Measurements from ENCODE around the gene M6PR. TPM values are rescaled to one million over a fixed set of nuclear protein-coding genes. Genes with fewer than 3 reads are reported as not detected.
A peak's percentile ranks its signal among the peaks of the same experiment; 100 is the strongest.
"Not testable (repeated sequence)": the region's sequence is repeated elsewhere in the genome, so short reads cannot be mapped to it uniquely, and the experiment has no call there.

M6PR gene
- total RNA-seq, 1 experiment from 2014 or later, result 428 TPM

- no peak for DNase-seq (ENCODE audit: low read depth)
Measured at GRCh38 chr12:8951744-8952143, 2.3 kb upstream of the M6PR start.

- no peak for DNase-seq (ENCODE audit: low read depth)
Measured at GRCh38 chr12:8950702-8951478, 1.4 kb upstream of the M6PR start.

- no peak for DNase-seq (ENCODE audit: low read depth)
Measured at GRCh38 chr12:8950221-8950527, 729 bp upstream of the M6PR start.

GRCh38 chr12:8948701-8949341 is 624 bp downstream of the M6PR start:
- DNase-seq (ENCODE audit: low read depth), result peak; percentile 27

GRCh38 chr12:8947737-8948136 is 1.7 kb downstream of the M6PR start:
- DNase-seq (ENCODE audit: low read depth), result no peak

- DNase-seq (ENCODE audit: low read depth), result no peak
Measured at GRCh38 chr12:8946733-8947132, 2.7 kb downstream of the M6PR start.

GRCh38 chr12:8943565-8944186 is 5.8 kb downstream of the M6PR start:
- DNase-seq (ENCODE audit: low read depth), result no peak

- no peak for DNase-seq (ENCODE audit: low read depth)
Measured at GRCh38 chr12:8941691-8942478, 7.6 kb downstream of the M6PR start.

GRCh38 chr12:8937842-8938442 is 11.5 kb downstream of the M6PR start:
- not testable (repeated sequence) for DNase-seq (ENCODE audit: low read depth)

- DNase-seq (ENCODE audit: low read depth), result no peak
Measured at GRCh38 chr12:8936735-8937134, 12.7 kb downstream of the M6PR start.

GRCh38 chr12:8934080-8934479 is 15.4 kb downstream of the M6PR start:
- not testable (repeated sequence) for DNase-seq (ENCODE audit: low read depth)

GRCh38 chr12:8932464-8932863 is 17.0 kb downstream of the M6PR start:
- not testable (repeated sequence) for DNase-seq (ENCODE audit: low read depth)

- DNase-seq (ENCODE audit: low read depth), result not testable (repeated sequence)
Measured at GRCh38 chr12:8930655-8931323, 18.7 kb downstream of the M6PR start.

- no peak for DNase-seq (ENCODE audit: low read depth)
Measured at GRCh38 chr12:8922544-8922943, 26.9 kb downstream of the M6PR start.

GRCh38 chr12:8919643-8920042 is 29.8 kb downstream of the M6PR start:
- not testable (repeated sequence) for DNase-seq (ENCODE audit: low read depth)

- no peak for DNase-seq (ENCODE audit: low read depth)
Measured at GRCh38 chr12:8917751-8918150, 31.7 kb downstream of the M6PR start.

GRCh38 chr12:8917031-8917430 is 32.4 kb downstream of the M6PR start:
- no peak for DNase-seq (ENCODE audit: low read depth)

GRCh38 chr12:8916154-8916553 is 33.3 kb downstream of the M6PR start:
- DNase-seq (ENCODE audit: low read depth), result no peak

- DNase-seq (ENCODE audit: low read depth), result peak; percentile 72
Measured at GRCh38 chr12:8914716-8915526, 34.5 kb downstream of the M6PR start.
